Measurements from ENCODE around the gene CCDC107. TPM values are rescaled to one million over a fixed set of nuclear protein-coding genes. Genes with fewer than 3 reads are reported as not detected.

The CCDC107 gene
- total RNA-seq, 6 experiments from 2014 or later = 10.0 to 24.2 (median 15.3) TPM

GRCh38 chr9:35665471-35665818, 7.4 kb downstream of the CCDC107 start:
- Histone ChIP-seq H3K36me3 (no peaks in the 10 kb centered on the region), H3K27me3 (no peaks in the 10 kb centered on the region), H3K27ac (peak overlapping the region in 1 of 3 donors; percentile 26), H3K4me3 (peak overlapping the region; percentile 18 to 58 (median 48)), H3K9me3 (no peaks in the 10 kb centered on the region), H3K4me1 (peaks cover 0 to 38% (median 7%) of the 10 kb centered on the region in 4 donors)
- 28% methylated on average over 5 of the region's 5 CpGs for WGBS (ENCODE audit: insufficient coverage, low coverage, low lambda C conversion rate, missing lambda C conversion rate)
- DNase-seq (no peak), ATAC-seq (no peak)
- intact Hi-C loops (cut with DNase I) = loop anchor here in 1 of 2 donors (10.0 kb wide), 1 partner anchor 59 kb away; no protein-coding TSS in a partner anchor
- no peak for TF ChIP-seq POLR2A (IDR thresholded peaks at IDR 0.05)
- TF ChIP-seq CTCF (IDR thresholded peaks at IDR 0.05) = no peak

GRCh38 chr9:35666045-35666444, 8.0 kb downstream of the CCDC107 start:
- ATAC-seq = no peak
- peaks cover 0 to 33% (median 6%) of the 10 kb centered on the region in 4 donors for H3K4me1 ChIP-seq
- 60% methylated on average over 1 of the region's 1 CpG for WGBS (ENCODE audit: insufficient coverage, low coverage, low lambda C conversion rate, missing lambda C conversion rate)
- no peak for TF ChIP-seq CTCF (IDR thresholded peaks at IDR 0.05)
- TF ChIP-seq POLR2A (IDR thresholded peaks at IDR 0.05) = no peak
- H3K9me3 ChIP-seq = no peaks in the 10 kb centered on the region
- intact Hi-C loops (cut with DNase I) = loop anchor here in 1 of 2 donors (10.0 kb wide), 1 partner anchor 59 kb away; no protein-coding TSS in a partner anchor
- H3K27me3 ChIP-seq = no peaks in the 10 kb centered on the region
- no peaks in the 10 kb centered on the region for H3K36me3 ChIP-seq
- no peak overlapping the region for H3K27ac ChIP-seq
- H3K4me3 ChIP-seq = no peak overlapping the region
- DNase-seq = peak in 1 of 3 donors; percentile 16

- WGBS (ENCODE audit: insufficient coverage, low coverage, low lambda C conversion rate, missing lambda C conversion rate) = 86% methylated on average over 3 of the region's 5 CpGs
- peaks cover 0 to 28% (median 5%) of the 10 kb centered on the region in 4 donors for H3K4me1 ChIP-seq
- DNase-seq = no peak
Measured at GRCh38 chr9:35666549-35666948, 8.5 kb downstream of the CCDC107 start.

GRCh38 chr9:35667939-35668338, 9.8 kb downstream of the CCDC107 start:
- Histone ChIP-seq H3K9me3 (no peaks in the 10 kb centered on the region), H3K4me3 (no peak overlapping the region), H3K27ac (no peak overlapping the region), H3K4me1 (peaks cover 0 to 22% (median 5%) of the 10 kb centered on the region in 4 donors), H3K27me3 (no peaks in the 10 kb centered on the region), H3K36me3 (no peaks in the 10 kb centered on the region)
- WGBS (ENCODE audit: insufficient coverage, low coverage, low lambda C conversion rate, missing lambda C conversion rate) = 94% methylated on average over 3 of the region's 3 CpGs
- intact Hi-C loops (cut with DNase I) = loop anchor here in 1 of 2 donors (10.0 kb wide), 1 partner anchor 57 kb away; no protein-coding TSS in a partner anchor
- peak in 1 of 3 donors; percentile 5 for DNase-seq
- no peak for ATAC-seq
- TF ChIP-seq CTCF (IDR thresholded peaks at IDR 0.05) (no peak), POLR2A (IDR thresholded peaks at IDR 0.05) (no peak)

More at GRCh38 chr9:35666549-35666948, 8.5 kb downstream of the CCDC107 start:
- TF ChIP-seq CTCF (IDR thresholded peaks at IDR 0.05) (no peak), POLR2A (IDR thresholded peaks at IDR 0.05) (no peak)
- Histone ChIP-seq H3K4me3 (no peak overlapping the region), H3K27ac (no peak overlapping the region), H3K27me3 (no peaks in the 10 kb centered on the region), H3K9me3 (no peaks in the 10 kb centered on the region), H3K36me3 (no peaks in the 10 kb centered on the region)
- intact Hi-C loops (cut with DNase I) = loop anchor here in 1 of 2 donors (10.0 kb wide), 1 partner anchor 58 kb away; no protein-coding TSS in a partner anchor
- no peak for ATAC-seq

Data from right lobe of liver (tissue), 6 donors.